ENCODE results near the gene CORO2B.

DNA sequence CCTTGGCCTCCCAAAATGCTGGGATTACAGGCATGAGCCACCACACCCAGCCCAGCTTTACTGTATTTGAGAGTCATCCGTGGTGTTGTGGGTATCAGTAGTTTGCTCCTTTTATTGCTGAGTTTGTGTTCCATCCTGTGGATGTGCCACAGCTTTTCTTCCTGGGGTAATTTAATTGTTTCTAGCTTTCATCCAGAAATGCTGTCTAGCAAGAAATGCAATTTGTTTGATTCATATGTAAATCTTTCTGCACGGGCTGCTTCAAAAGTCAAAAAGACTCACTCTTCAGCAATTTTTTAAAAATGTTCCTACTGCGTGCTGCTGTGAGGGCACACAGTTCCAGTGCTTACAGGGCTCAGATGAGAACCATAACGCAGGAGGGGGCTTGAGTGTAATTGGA is 47.1 kb downstream of the CORO2B start:
- no peak for TF ChIP-seq POLR2A (IDR thresholded peaks at IDR 0.05)
- TF ChIP-seq, protein P1, sequence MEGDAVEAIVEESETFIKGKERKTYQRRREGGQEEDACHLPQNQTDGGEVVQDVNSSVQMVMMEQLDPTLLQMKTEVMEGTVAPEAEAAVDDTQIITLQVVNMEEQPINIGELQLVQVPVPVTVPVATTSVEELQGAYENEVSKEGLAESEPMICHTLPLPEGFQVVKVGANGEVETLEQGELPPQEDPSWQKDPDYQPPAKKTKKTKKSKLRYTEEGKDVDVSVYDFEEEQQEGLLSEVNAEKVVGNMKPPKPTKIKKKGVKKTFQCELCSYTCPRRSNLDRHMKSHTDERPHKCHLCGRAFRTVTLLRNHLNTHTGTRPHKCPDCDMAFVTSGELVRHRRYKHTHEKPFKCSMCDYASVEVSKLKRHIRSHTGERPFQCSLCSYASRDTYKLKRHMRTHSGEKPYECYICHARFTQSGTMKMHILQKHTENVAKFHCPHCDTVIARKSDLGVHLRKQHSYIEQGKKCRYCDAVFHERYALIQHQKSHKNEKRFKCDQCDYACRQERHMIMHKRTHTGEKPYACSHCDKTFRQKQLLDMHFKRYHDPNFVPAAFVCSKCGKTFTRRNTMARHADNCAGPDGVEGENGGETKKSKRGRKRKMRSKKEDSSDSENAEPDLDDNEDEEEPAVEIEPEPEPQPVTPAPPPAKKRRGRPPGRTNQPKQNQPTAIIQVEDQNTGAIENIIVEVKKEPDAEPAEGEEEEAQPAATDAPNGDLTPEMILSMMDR (IDR thresholded peaks at IDR 0.05): no peak

Data from Peyer's patch (tissue), 4 donors.